Duodenal mucosa (tissue), 2 donors: ENCODE measurements around the gene SLC24A4.

Experiments used
- H3K27ac ChIP-seq: one replicate; pipeline ENCODE4 v1.7.0; 2013; ENCODE audit warnings: low read depth, low read length
- H3K27me3 ChIP-seq, 2 donors: one replicate each; pipeline ENCODE4 v1.7.0; 2013; ENCODE audit warnings: low read length in 2 of 2, control low read depth in 1 of 2; ENCODE audit not compliant: insufficient read depth in 2 of 2, control insufficient read depth in 1 of 2
- H3K36me3 ChIP-seq, 2 donors: one replicate each; pipeline ENCODE4 v1.7.0; 2013; ENCODE audit warnings: low read length in 2 of 2, control low read depth in 1 of 2; ENCODE audit not compliant: insufficient read depth in 2 of 2, control insufficient read depth in 1 of 2
- H3K4me1 ChIP-seq, 2 donors: one replicate each; pipeline ENCODE4 v1.7.0; 2013; ENCODE audit warnings: low read length in 2 of 2, control low read depth in 1 of 2; ENCODE audit not compliant: insufficient read depth in 2 of 2, control insufficient read depth in 1 of 2
- H3K4me3 ChIP-seq, 2 donors: one replicate each; pipeline ENCODE4 v1.7.0; 2013; ENCODE audit warnings: low read length in 2 of 2, low read depth in 1 of 2
- H3K9ac ChIP-seq, 2 donors: one replicate each; pipeline ENCODE4 v1.7.0; 2013; ENCODE audit warnings: low read length in 2 of 2, low read depth in 1 of 2
- H3K9me3 ChIP-seq, 2 donors: one replicate each; pipeline ENCODE4 v1.7.0; 2013; ENCODE audit warnings: low read length in 2 of 2, control low read depth in 1 of 2; ENCODE audit not compliant: control insufficient read depth in 1 of 2

The SLC24A4 gene

GRCh38 chr14:92440345-92441003 is 117.5 kb downstream of the SLC24A4 start:
- Histone ChIP-seq H3K4me1 (no peaks in the 10 kb centered on the region), H3K27me3 (no peaks in the 10 kb centered on the region), H3K9ac (no peak overlapping the region), H3K27ac (no peak overlapping the region), H3K4me3 (no peak overlapping the region), H3K9me3 (no peaks in the 10 kb centered on the region), H3K36me3 (no peaks in the 10 kb centered on the region)

GRCh38 chr14:92441751-92442504 is 119.0 kb downstream of the SLC24A4 start:
- Histone ChIP-seq H3K27ac (no peak overlapping the region), H3K9me3 (no peaks in the 10 kb centered on the region), H3K9ac (no peak overlapping the region), H3K27me3 (no peaks in the 10 kb centered on the region), H3K4me3 (no peak overlapping the region), H3K4me1 (no peaks in the 10 kb centered on the region), H3K36me3 (no peaks in the 10 kb centered on the region)

GRCh38 chr14:92443167-92443566 is 120.2 kb downstream of the SLC24A4 start:
- Histone ChIP-seq H3K27ac (no peak overlapping the region), H3K9me3 (no peaks in the 10 kb centered on the region), H3K4me1 (no peaks in the 10 kb centered on the region), H3K27me3 (no peaks in the 10 kb centered on the region), H3K36me3 (no peaks in the 10 kb centered on the region), H3K4me3 (no peak overlapping the region), H3K9ac (no peak overlapping the region)

- H3K9ac ChIP-seq = no peak overlapping the region
- H3K9me3 ChIP-seq = no peaks in the 10 kb centered on the region
- no peaks in the 10 kb centered on the region for H3K27me3 ChIP-seq
- H3K4me3 ChIP-seq = no peak overlapping the region
- no peaks in the 10 kb centered on the region for H3K4me1 ChIP-seq
- no peaks in the 10 kb centered on the region for H3K36me3 ChIP-seq
- H3K27ac ChIP-seq = no peak overlapping the region
Measured at GRCh38 chr14:92443741-92444140, 120.8 kb downstream of the SLC24A4 start.

- Histone ChIP-seq H3K9ac (no peak overlapping the region), H3K27ac (no peak overlapping the region), H3K9me3 (no peaks in the 10 kb centered on the region), H3K4me3 (no peak overlapping the region), H3K4me1 (no peaks in the 10 kb centered on the region), H3K36me3 (no peaks in the 10 kb centered on the region), H3K27me3 (no peaks in the 10 kb centered on the region)
Measured at GRCh38 chr14:92446771-92447170, 123.8 kb downstream of the SLC24A4 start.

- Histone ChIP-seq H3K9ac (no peak overlapping the region), H3K27ac (no peak overlapping the region), H3K27me3 (no peaks in the 10 kb centered on the region), H3K36me3 (no peaks in the 10 kb centered on the region), H3K4me3 (no peak overlapping the region), H3K9me3 (no peaks in the 10 kb centered on the region), H3K4me1 (no peaks in the 10 kb centered on the region)
Measured at GRCh38 chr14:92447416-92448197, 124.6 kb downstream of the SLC24A4 start.

- no peaks in the 10 kb centered on the region for H3K4me1 ChIP-seq
- H3K9me3 ChIP-seq = no peaks in the 10 kb centered on the region
- H3K36me3 ChIP-seq = no peaks in the 10 kb centered on the region
- no peak overlapping the region for H3K9ac ChIP-seq
- no peak overlapping the region for H3K4me3 ChIP-seq
- H3K27ac ChIP-seq = no peak overlapping the region
- no peaks in the 10 kb centered on the region for H3K27me3 ChIP-seq
Measured at GRCh38 chr14:92448786-92449185, 125.8 kb downstream of the SLC24A4 start.

- no peak overlapping the region for H3K4me3 ChIP-seq
- H3K9me3 ChIP-seq = no peaks in the 10 kb centered on the region
- no peaks in the 10 kb centered on the region for H3K36me3 ChIP-seq
- H3K27me3 ChIP-seq = no peaks in the 10 kb centered on the region
- H3K4me1 ChIP-seq = no peaks in the 10 kb centered on the region
- H3K9ac ChIP-seq = no peak overlapping the region
- no peak overlapping the region for H3K27ac ChIP-seq
Measured at GRCh38 chr14:92449404-92450181, 126.6 kb downstream of the SLC24A4 start.

GRCh38 chr14:92450351-92451070 is 127.5 kb downstream of the SLC24A4 start:
- Histone ChIP-seq H3K4me1 (no peaks in the 10 kb centered on the region), H3K4me3 (no peak overlapping the region), H3K9ac (no peak overlapping the region), H3K27me3 (no peaks in the 10 kb centered on the region), H3K27ac (no peak overlapping the region), H3K9me3 (no peaks in the 10 kb centered on the region), H3K36me3 (no peaks in the 10 kb centered on the region)
